HL-60 (cell line): Measurements from ENCODE around the gene EDC3.
A peak's percentile ranks its signal among the peaks of the same experiment; 100 is the strongest.

Source experiments
- DNase-seq, 2 experiments: peaks; one replicate each; pipeline ENCODE4 v3.0.0-alpha.2; 2010 to 2020; ENCODE audit warnings: low read depth in 1 of 2, low spot score in 1 of 2
- H3K27ac ChIP-seq: fragments of 250-450 bp; sonication (Bioruptor Pico); replicated peaks from 2 replicates; pipeline ENCODE4 v1.5.1; 2020; ENCODE audit warnings: mild to moderate bottlenecking, moderate library complexity
- H3K27me3 ChIP-seq: fragments of 250-450 bp; sonication (Bioruptor Pico); 2 replicates; pipeline ENCODE4 v1.5.1; 2021; ENCODE audit warnings: mild to moderate bottlenecking, moderate library complexity; ENCODE audit not compliant: insufficient read depth, poor library complexity, severe bottlenecking
- H3K4me3 ChIP-seq: replicated peaks from 2 replicates; pipeline ENCODE4 v1.5.1; 2011; ENCODE audit warnings: mild to moderate bottlenecking, control low read depth, low read length; ENCODE audit not compliant: insufficient read depth
- CTCF ChIP-seq: IDR thresholded peaks from one replicate; pipeline ENCODE4 v1.5.1; 2011; ENCODE audit warnings: low read length, control low read depth, inconsistent platforms; ENCODE audit not compliant: insufficient read depth
- GABPA ChIP-seq: IDR thresholded peaks from 2 replicates; pipeline ENCODE4 v1.6.1; 2012; ENCODE audit warnings: low read depth
- POLR2AphosphoS5 ChIP-seq: IDR thresholded peaks from 2 replicates; pipeline ENCODE4 v1.6.1; 2012; ENCODE audit warnings: low read depth
- REST ChIP-seq: IDR thresholded peaks from 2 replicates; pipeline ENCODE4 v1.6.1; 2012; ENCODE audit warnings: low read depth; ENCODE audit not compliant: insufficient replicate concordance
- SPI1 ChIP-seq: IDR thresholded peaks from 2 replicates; pipeline ENCODE4 v1.6.1; 2012; ENCODE audit warnings: low read depth, mild to moderate bottlenecking, borderline replicate concordance

The EDC3 gene

GRCh38 chr15:74722591-74722990 lies 26.8 kb upstream of the EDC3 start:
- H3K27me3 ChIP-seq = peaks cover 19% of the 10 kb centered on the region
- no peak overlapping the region for H3K27ac ChIP-seq
- TF ChIP-seq SPI1 (no peak), REST (no peak), GABPA (no peak), POLR2AphosphoS5 (no peak), CTCF (no peak)
- no peak overlapping the region for H3K4me3 ChIP-seq
- DNase-seq = no peak

- H3K27me3 ChIP-seq = no peaks in the 10 kb centered on the region
- no peak for TF ChIP-seq POLR2AphosphoS5
- TF ChIP-seq REST = no peak
- TF ChIP-seq CTCF = no peak
- TF ChIP-seq GABPA = no peak
- TF ChIP-seq SPI1 = no peak
- no peak overlapping the region for H3K4me3 ChIP-seq
- H3K27ac ChIP-seq = no peak overlapping the region
- DNase-seq = peak; percentile 57 to 74
These were observed 20.8 kb upstream of the EDC3 start for GRCh38 chr15:74716651-74717050.

- TF ChIP-seq SPI1 (peak; percentile 13; the same call in 1 of the 2 replicates), GABPA (no peak)
- H3K27ac ChIP-seq = no peak overlapping the region
- DNase-seq = no peak
- H3K27me3 ChIP-seq = no peaks in the 10 kb centered on the region
- no peak overlapping the region for H3K4me3 ChIP-seq
These were observed 16.5 kb upstream of the EDC3 start for GRCh38 chr15:74712311-74712710.

GRCh38 chr15:74710319-74711094 lies 14.7 kb upstream of the EDC3 start:
- no peak for DNase-seq
- Histone ChIP-seq H3K4me3 (no peak overlapping the region), H3K27me3 (no peaks in the 10 kb centered on the region), H3K27ac (no peak overlapping the region)
- no peak for TF ChIP-seq POLR2AphosphoS5
- TF ChIP-seq REST = no peak
- no peak for TF ChIP-seq GABPA
